PC-3 (cell line): ENCODE measurements around the gene PAF1. TPM values are rescaled to one million over a fixed set of nuclear protein-coding genes. Genes with fewer than 3 reads are reported as not detected.

ENCODE experiments used
- ATAC-seq: fragments of 200-7000 bp; cut with Tn5 transposase; 2 replicates; pipeline ENCODE4 v1.9.1; 2020; ENCODE audit warnings: mild to moderate bottlenecking, moderate library complexity
- BruUV-seq: library from RNA; stranded (reverse); fragments of 400-500 nt; replicated peaks from 2 replicates; lab custom pipeline; 2021; lab: Mats Ljungman, UMichigan
- CTCF ChIA-PET: fragments of 300-600 bp; sonication (Branson Sonifier 250); formaldehyde crosslinking; loops from one replicate; lab custom pipeline; 2022; ENCODE audit warnings: antibody characterized with exemption; lab: Charles Lee
- POLR2A ChIA-PET: fragments of 300-600 bp; sonication (Branson Sonifier 250); formaldehyde crosslinking; loops from one replicate; lab custom pipeline; 2022; ENCODE audit warnings: antibody characterized with exemption; ENCODE audit not compliant: unreplicated experiment; lab: Charles Lee
- DNase-seq: peaks from one replicate; pipeline ENCODE4 v3.0.0-alpha.2; 2015
- H2AFZ ChIP-seq: fragments of 300-600 bp; sonication (generic); 2 replicates; pipeline ENCODE4 v1.6.0; 2016; ENCODE audit warnings: antibody characterized with exemption, low read length
- H3F3A ChIP-seq: fragments of 300-600 bp; sonication (generic); one replicate; pipeline ENCODE4 v1.6.0; 2017; ENCODE audit warnings: antibody characterized with exemption, low read length, control low read depth, mild to moderate bottlenecking; ENCODE audit not compliant: unreplicated experiment
- H3K27ac ChIP-seq: fragments of 300-600 bp; sonication (generic); 2 replicates; pipeline ENCODE4 v1.5.1; 2016; ENCODE audit warnings: mild to moderate bottlenecking, low read length
- H3K27me3 ChIP-seq: fragments of 300-600 bp; sonication (generic); 2 replicates; pipeline ENCODE4 v1.6.1; 2016; ENCODE audit warnings: low read length, mixed read lengths
- H3K36me3 ChIP-seq: fragments of 300-600 bp; sonication (generic); 2 replicates; pipeline ENCODE4 v1.6.1; 2016; ENCODE audit warnings: low read depth, mixed run types, low read length, mixed read lengths
- H3K4me1 ChIP-seq: fragments of 300-600 bp; sonication (generic); 2 replicates; pipeline ENCODE4 v1.5.1; 2016; ENCODE audit warnings: low read length; ENCODE audit not compliant: insufficient read depth
- H3K4me2 ChIP-seq: fragments of 300-600 bp; sonication (generic); 2 replicates; pipeline ENCODE4 v1.6.0; 2016; ENCODE audit warnings: low read length
- H3K4me3 ChIP-seq: fragments of 300-600 bp; sonication (generic); 2 replicates; pipeline ENCODE4 v1.5.1; 2016; ENCODE audit warnings: mild to moderate bottlenecking, low read length, mixed read lengths
- H3K79me2 ChIP-seq: fragments of 300-600 bp; sonication (generic); 2 replicates; pipeline ENCODE4 v1.6.1; 2017; ENCODE audit warnings: low read length, mixed read lengths
- H3K9ac ChIP-seq: fragments of 300-600 bp; sonication (generic); 2 replicates; pipeline ENCODE4 v1.6.0; 2016; ENCODE audit warnings: mild to moderate bottlenecking, low read length
- H3K9me2 ChIP-seq: fragments of 300-600 bp; sonication (generic); replicated peaks from 2 replicates; pipeline ENCODE4 v1.6.1; 2016; ENCODE audit warnings: mixed run types, low read length, mixed read lengths
- H3K9me3 ChIP-seq: fragments of 300-600 bp; sonication (generic); 2 replicates; pipeline ENCODE4 v1.6.1; 2016; ENCODE audit warnings: low read length, mixed read lengths
- H4K20me1 ChIP-seq: fragments of 300-600 bp; sonication (generic); 2 replicates; pipeline ENCODE4 v1.6.1; 2016; ENCODE audit warnings: low read length, mixed read lengths
- EZH2 ChIP-seq: fragments of 300-600 bp; sonication (generic); IDR thresholded peaks from one replicate; pipeline ENCODE4 v1.6.1; 2017; ENCODE audit warnings: antibody characterized with exemption, mild to moderate bottlenecking, low read length; ENCODE audit not compliant: unreplicated experiment
- EZH2phosphoT487 ChIP-seq: fragments of 300-600 bp; sonication (generic); IDR thresholded peaks from 2 replicates; pipeline ENCODE4 v1.6.1; 2018; ENCODE audit warnings: mild to moderate bottlenecking, antibody characterized with exemption, low read length, borderline replicate concordance
- intact Hi-C: fragments of 100-400 bp; cut with micrococcal nuclease; formaldehyde crosslinking; loops from 2 replicates; pipeline ENCODE4 v1.9.0; 2023
- total RNA-seq: library from RNA; depleted of rRNA; stranded (reverse); fragments of >200 nt; gene quantifications from 2 replicates; pipeline ENCODE4 v1.2.3, GENCODE V29; 2014
- TF ChIP-seq, protein P1 (sequence below): fragments of 300-600 bp; sonication (generic); conservative IDR thresholded peaks from 2 replicates; pipeline ENCODE4 v1.5.1; 2017; ENCODE audit warnings: antibody characterized with exemption, low read depth, mild to moderate bottlenecking, low read length

PAF1 gene
- total RNA-seq, 1 experiment from 2014 or later, result 50.7 TPM

DNA sequence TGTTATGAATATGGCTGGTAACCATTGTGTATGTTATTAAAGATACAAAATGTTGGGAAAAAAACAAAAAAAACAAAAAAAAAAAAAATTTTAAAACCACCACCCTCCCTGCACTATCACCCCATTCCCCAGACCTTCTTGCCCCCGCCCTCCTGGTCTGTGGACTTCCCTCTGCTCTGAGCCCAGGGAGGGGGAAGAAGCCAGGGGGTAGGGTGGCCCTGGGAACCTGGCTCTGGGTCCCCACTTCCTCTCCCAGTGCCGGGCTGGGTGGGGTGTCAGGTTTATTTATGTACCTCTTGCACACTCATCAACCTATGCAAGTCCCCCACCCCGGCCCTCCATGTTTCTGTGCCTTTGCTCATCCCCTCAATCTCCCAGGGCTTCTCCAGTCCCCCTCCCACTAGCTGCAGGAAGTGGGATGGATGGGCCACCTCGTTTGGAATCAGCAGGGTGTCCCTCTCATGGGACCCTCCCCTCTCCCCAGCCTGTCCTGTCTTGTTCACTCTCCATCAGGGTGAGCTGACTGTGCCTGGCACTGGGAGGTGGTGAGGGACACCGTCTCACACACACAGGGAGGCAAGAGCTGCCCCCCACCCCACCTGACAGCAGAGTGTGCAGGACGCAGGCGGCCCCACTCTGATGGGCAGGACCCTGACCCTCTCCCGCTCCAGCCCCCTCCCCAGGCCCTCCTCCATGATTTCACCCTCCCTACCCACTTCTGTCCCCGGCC is 5.9 kb downstream of the PAF1 start:
- ChIA-PET POLR2A (no interaction called here), CTCF (no interaction called here)
- H3K9ac ChIP-seq, result no peak overlapping the region
- peaks cover 5% of the 10 kb centered on the region; the same call in 1 of the 2 replicates for H3K4me1 ChIP-seq
- no peaks in the 10 kb centered on the region; the same call in none of the 2 replicates for H3K36me3 ChIP-seq
- H3K4me3 ChIP-seq, result no peak overlapping the region
- H2AFZ ChIP-seq, result no peak overlapping the region
- no peaks in the 10 kb centered on the region for H3F3A ChIP-seq
- no peaks in the 10 kb centered on the region for H3K27me3 ChIP-seq
- DNase-seq (no peak), ATAC-seq (no peak)
- H3K9me2 ChIP-seq, result no peaks in the 10 kb centered on the region
- TF ChIP-seq EZH2 (no peak), EZH2phosphoT487 (no peak)
- TF ChIP-seq, protein P1, sequence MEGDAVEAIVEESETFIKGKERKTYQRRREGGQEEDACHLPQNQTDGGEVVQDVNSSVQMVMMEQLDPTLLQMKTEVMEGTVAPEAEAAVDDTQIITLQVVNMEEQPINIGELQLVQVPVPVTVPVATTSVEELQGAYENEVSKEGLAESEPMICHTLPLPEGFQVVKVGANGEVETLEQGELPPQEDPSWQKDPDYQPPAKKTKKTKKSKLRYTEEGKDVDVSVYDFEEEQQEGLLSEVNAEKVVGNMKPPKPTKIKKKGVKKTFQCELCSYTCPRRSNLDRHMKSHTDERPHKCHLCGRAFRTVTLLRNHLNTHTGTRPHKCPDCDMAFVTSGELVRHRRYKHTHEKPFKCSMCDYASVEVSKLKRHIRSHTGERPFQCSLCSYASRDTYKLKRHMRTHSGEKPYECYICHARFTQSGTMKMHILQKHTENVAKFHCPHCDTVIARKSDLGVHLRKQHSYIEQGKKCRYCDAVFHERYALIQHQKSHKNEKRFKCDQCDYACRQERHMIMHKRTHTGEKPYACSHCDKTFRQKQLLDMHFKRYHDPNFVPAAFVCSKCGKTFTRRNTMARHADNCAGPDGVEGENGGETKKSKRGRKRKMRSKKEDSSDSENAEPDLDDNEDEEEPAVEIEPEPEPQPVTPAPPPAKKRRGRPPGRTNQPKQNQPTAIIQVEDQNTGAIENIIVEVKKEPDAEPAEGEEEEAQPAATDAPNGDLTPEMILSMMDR, result no peak
- intact Hi-C loops, result no loop called here
- BruUV-seq, result TSS peak; percentile 23
- H3K4me2 ChIP-seq, result no peak overlapping the region
- H3K79me2 ChIP-seq, result peaks cover 8% of the 10 kb centered on the region
- H3K27ac ChIP-seq, result no peak overlapping the region
- H4K20me1 ChIP-seq, result no peaks in the 10 kb centered on the region
- no peaks in the 10 kb centered on the region for H3K9me3 ChIP-seq

DNA sequence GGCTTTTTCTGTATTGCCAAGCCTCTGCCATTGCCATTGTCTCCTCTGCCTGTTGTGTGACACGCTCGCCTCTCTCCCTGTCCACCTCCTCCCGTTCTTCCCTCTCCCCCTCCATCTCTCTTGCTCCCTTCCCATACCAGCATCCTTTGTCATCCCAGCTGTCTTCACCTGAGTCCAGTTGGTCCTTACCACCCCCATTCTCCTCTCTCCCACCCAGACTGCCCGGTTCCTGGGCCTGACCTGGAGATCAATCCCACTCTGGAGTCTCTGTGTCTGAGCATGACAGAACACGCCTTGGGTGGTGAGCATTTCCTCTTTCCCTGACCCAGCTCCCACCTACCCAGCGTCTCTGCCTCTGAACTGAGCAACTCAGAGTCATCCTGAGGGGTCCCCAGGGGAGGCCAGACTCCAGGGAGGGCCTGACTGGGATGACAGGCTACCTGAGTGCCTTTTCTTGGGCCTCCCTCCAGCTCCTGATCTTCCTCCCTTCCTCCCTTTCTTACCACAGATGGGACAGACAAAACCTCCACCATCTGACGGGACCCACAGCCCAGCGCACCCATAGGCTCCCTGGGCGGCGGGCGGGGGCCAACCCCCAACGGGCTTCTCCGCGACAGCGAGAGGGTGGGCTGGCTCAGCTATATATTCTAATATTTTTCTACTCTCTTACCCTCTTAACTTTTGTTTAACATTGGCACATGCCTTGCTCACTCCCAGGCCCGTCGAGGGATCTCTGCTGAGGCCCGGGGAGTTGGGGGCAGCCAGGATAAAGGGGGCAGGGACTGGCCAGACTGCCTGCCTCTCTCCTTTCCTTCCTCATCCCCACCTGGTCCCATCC is 7.7 kb downstream of the PAF1 start:
- ATAC-seq (no peak), DNase-seq (no peak)
- Histone ChIP-seq H3K4me2 (no peak overlapping the region), H3K36me3 (no peaks in the 10 kb centered on the region; the same call in 1 of the 2 replicates), H3F3A (no peaks in the 10 kb centered on the region), H3K4me1 (no peaks in the 10 kb centered on the region), H2AFZ (no peak overlapping the region), H3K4me3 (no peak overlapping the region), H3K27ac (no peak overlapping the region), H3K9me2 (no peaks in the 10 kb centered on the region), H3K9ac (no peak overlapping the region), H3K79me2 (no peaks in the 10 kb centered on the region), H4K20me1 (no peaks in the 10 kb centered on the region), H3K9me3 (no peaks in the 10 kb centered on the region), H3K27me3 (no peaks in the 10 kb centered on the region)
- no TSS peak for BruUV-seq
- POLR2A ChIA-PET, result no interaction called here
- intact Hi-C loops, result no loop called here
- CTCF ChIA-PET, result no interaction called here
- TF ChIP-seq EZH2 (no peak), EZH2phosphoT487 (no peak)
- TF ChIP-seq, protein P1, result no peak
